Measurements from ENCODE around the gene FTCDNL1.

GRCh38 chr2:199751492-199752120, 99.4 kb downstream of the FTCDNL1 start:
- TF ChIP-seq, protein P1, sequence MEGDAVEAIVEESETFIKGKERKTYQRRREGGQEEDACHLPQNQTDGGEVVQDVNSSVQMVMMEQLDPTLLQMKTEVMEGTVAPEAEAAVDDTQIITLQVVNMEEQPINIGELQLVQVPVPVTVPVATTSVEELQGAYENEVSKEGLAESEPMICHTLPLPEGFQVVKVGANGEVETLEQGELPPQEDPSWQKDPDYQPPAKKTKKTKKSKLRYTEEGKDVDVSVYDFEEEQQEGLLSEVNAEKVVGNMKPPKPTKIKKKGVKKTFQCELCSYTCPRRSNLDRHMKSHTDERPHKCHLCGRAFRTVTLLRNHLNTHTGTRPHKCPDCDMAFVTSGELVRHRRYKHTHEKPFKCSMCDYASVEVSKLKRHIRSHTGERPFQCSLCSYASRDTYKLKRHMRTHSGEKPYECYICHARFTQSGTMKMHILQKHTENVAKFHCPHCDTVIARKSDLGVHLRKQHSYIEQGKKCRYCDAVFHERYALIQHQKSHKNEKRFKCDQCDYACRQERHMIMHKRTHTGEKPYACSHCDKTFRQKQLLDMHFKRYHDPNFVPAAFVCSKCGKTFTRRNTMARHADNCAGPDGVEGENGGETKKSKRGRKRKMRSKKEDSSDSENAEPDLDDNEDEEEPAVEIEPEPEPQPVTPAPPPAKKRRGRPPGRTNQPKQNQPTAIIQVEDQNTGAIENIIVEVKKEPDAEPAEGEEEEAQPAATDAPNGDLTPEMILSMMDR (optimal IDR thresholded peaks at IDR 0.05 in 1 of 3, IDR thresholded peaks at IDR 0.05 in 1 of 3, conservative IDR thresholded peaks at IDR 0.05 in 1 of 3; ENCODE audit: extremely low read depth in 1 of 3, insufficient read depth in 2 of 3, low read length in 3 of 3) = no peak
- no peak for TF ChIP-seq EZH2 (IDR thresholded peaks at IDR 0.05; ENCODE audit: low read length)
